ENCODE measurements around the gene KCNQ5. TPM values are rescaled to one million over a fixed set of nuclear protein-coding genes. Genes with fewer than 3 reads are reported as not detected.
A peak's percentile ranks its signal among the peaks of the same experiment; 100 is the strongest.

Gene KCNQ5
- total RNA-seq, 4 donors from 2014 or later: 1.1 to 14.6 (median 9.0) TPM

DNA sequence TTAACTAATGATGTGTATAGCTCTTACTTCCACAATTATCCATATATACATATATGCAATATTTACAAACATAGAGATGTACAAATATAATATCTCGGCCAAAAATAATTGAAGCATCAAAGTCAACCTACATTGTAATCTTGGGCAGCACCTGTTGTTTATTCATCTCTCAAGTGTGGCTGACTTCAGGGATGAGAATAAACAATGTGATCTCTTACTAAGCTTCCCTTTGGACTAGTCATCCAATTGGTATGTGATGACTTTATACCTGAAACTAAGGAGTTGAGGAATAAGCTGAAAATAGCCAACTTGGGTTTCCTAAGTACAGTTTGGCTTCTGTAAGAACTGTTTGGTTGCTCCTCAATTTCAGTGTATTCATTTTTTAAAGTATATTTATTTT lies 346.8 kb downstream of the KCNQ5 start:
- Histone ChIP-seq H3K27ac (no peak overlapping the region), H3K4me3 (replicated peaks in 1 of 3) (no peak overlapping the region), H3K4me1 (peaks cover 0 to 2% of the 10 kb centered on the region in 2 donors), H3K9me3 (no peaks in the 10 kb centered on the region), H3K27me3 (no peaks in the 10 kb centered on the region), H3K36me3 (no peaks in the 10 kb centered on the region)
- DNase-seq: no peak
- intact Hi-C loops (cut with DNase I): no loop called here
- TF ChIP-seq POLR2A (IDR thresholded peaks at IDR 0.05): no peak
- TF ChIP-seq, protein P1, sequence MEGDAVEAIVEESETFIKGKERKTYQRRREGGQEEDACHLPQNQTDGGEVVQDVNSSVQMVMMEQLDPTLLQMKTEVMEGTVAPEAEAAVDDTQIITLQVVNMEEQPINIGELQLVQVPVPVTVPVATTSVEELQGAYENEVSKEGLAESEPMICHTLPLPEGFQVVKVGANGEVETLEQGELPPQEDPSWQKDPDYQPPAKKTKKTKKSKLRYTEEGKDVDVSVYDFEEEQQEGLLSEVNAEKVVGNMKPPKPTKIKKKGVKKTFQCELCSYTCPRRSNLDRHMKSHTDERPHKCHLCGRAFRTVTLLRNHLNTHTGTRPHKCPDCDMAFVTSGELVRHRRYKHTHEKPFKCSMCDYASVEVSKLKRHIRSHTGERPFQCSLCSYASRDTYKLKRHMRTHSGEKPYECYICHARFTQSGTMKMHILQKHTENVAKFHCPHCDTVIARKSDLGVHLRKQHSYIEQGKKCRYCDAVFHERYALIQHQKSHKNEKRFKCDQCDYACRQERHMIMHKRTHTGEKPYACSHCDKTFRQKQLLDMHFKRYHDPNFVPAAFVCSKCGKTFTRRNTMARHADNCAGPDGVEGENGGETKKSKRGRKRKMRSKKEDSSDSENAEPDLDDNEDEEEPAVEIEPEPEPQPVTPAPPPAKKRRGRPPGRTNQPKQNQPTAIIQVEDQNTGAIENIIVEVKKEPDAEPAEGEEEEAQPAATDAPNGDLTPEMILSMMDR (IDR thresholded peaks at IDR 0.05): no peak
- WGBS, 2 donors: 91 to 92% methylated on average over 1 of the region's 1 CpG

DNA sequence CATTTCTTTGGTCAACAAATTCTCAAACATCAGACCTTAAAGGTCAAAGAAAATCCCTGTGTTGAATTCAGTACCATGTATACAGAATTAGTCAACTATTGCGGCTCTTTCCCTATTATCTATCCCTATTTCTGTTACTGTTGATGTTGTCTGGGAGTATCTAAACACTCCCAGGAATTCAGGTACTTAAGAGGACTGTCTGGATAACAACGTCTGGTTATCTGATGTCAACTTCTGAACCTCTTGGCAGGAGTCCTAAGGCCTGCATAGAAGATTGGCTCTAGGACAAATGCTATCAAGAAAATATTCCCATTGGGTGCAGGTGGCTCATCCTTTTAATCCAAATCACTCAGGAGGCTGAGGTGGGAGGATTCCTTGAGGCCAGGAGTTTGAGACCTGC lies 347.8 kb downstream of the KCNQ5 start:
- TF ChIP-seq POLR2A (IDR thresholded peaks at IDR 0.05): no peak
- TF ChIP-seq, protein P1 (IDR thresholded peaks at IDR 0.05): no peak
- no peaks in the 10 kb centered on the region for H3K36me3 ChIP-seq
- H3K4me3 ChIP-seq (replicated peaks in 1 of 3): no peak overlapping the region
- WGBS, 2 donors: 53 to 60% methylated on average over 2 of the region's 2 CpGs
- DNase-seq: no peak
- H3K9me3 ChIP-seq: no peaks in the 10 kb centered on the region
- peaks cover 5 to 10% of the 10 kb centered on the region in 2 donors for H3K4me1 ChIP-seq
- H3K27ac ChIP-seq: no peak overlapping the region
- intact Hi-C loops (cut with DNase I): no loop called here
- H3K27me3 ChIP-seq: no peaks in the 10 kb centered on the region

DNA sequence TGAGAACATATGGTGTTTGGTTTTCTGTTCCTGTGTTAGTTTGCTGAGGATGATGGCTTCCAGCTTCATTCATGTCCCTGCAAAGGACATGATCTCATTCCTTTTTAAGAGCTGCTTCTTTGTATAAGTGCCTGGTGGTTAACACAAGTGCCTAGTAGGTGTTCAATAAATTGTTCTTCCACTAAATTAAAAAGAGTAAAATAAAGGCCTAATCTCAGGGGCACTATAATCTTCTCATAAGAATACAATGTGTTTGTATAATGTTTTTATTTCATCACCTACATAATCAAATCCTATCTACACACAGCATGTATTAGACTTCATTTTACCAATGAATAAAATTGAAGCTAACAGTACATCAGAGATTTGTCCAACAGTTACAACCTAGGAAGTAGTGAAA lies 350.7 kb downstream of the KCNQ5 start:
- H3K9me3 ChIP-seq: no peaks in the 10 kb centered on the region
- no peak for DNase-seq
- intact Hi-C loops (cut with DNase I): no loop called here
- no peaks in the 10 kb centered on the region for H3K36me3 ChIP-seq
- H3K4me1 ChIP-seq: peaks cover 12 to 13% of the 10 kb centered on the region in 2 donors
- no peak for TF ChIP-seq POLR2A (IDR thresholded peaks at IDR 0.05)
- TF ChIP-seq, protein P1 (IDR thresholded peaks at IDR 0.05): no peak
- no peak overlapping the region for H3K27ac ChIP-seq
- H3K27me3 ChIP-seq: no peaks in the 10 kb centered on the region
- no peak overlapping the region for H3K4me3 ChIP-seq (replicated peaks in 1 of 3)

DNA sequence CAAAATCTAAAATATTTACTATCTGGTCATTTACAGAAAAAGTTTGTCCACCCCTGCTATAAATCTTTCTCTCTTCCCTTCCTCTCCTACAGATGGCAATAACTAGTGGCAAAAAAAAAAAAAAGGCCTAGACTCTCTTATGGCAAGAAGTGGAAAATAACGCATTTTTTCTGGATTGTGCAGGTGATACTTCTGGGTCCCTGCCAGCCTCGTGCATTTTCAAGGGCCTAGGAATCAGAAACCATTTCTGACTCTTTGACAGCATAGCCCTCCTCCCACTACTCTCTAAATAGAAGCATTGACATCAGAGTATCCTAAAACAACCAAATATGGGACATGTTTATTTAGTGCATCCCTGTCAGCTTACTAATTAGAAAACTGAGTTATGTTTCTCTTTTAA lies 352.4 kb downstream of the KCNQ5 start:
- WGBS, 2 donors: 23 to 35% methylated on average over 2 of the region's 2 CpGs
- peak overlapping the region; percentile 31 to 94 (median 83) for H3K27ac ChIP-seq

DNA sequence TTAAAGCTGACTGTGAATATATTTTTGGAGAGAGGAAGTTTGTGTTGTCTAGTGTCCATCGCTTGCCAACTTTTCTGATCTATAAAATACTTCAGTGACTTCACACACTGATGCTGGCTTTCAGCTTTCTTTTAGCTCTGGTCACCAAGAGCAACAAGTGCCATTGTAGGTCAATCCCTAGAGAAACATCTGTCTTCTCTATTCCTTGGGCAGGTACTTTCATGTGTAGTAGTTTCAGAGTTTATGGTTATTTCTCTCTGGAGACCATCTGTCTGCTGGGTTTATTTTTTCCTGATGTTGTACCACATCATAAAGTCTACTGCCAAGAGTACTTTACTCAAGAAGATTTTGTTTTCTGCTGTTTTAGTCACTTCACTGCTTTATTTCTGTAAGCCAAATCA lies 353.5 kb downstream of the KCNQ5 start:
- WGBS, 2 donors: 31 to 38% methylated on average over 1 of the region's 1 CpG
- H3K36me3 ChIP-seq: no peaks in the 10 kb centered on the region
- H3K4me1 ChIP-seq: peaks cover 12 to 13% of the 10 kb centered on the region in 2 donors
- H3K27me3 ChIP-seq: no peaks in the 10 kb centered on the region
- no peaks in the 10 kb centered on the region for H3K9me3 ChIP-seq
- intact Hi-C loops (cut with DNase I): no loop called here
- no peak for TF ChIP-seq POLR2A (IDR thresholded peaks at IDR 0.05)
- TF ChIP-seq, protein P1 (IDR thresholded peaks at IDR 0.05): no peak
- H3K27ac ChIP-seq: peak overlapping the region in 2 of 3 donors; percentile 83 to 94
- H3K4me3 ChIP-seq (replicated peaks in 1 of 3): no peak overlapping the region
- no peak for DNase-seq

More for the DNA sequence above, 352.4 kb downstream of the KCNQ5 start:
- H3K36me3 ChIP-seq: no peaks in the 10 kb centered on the region
- no peaks in the 10 kb centered on the region for H3K27me3 ChIP-seq
- H3K9me3 ChIP-seq: no peaks in the 10 kb centered on the region
- H3K4me3 ChIP-seq (replicated peaks in 1 of 3): no peak overlapping the region
- TF ChIP-seq, protein P1 (IDR thresholded peaks at IDR 0.05): peak in 1 of 6 experiments; percentile 13
- TF ChIP-seq POLR2A (IDR thresholded peaks at IDR 0.05): no peak
- peaks cover 12 to 13% of the 10 kb centered on the region in 2 donors for H3K4me1 ChIP-seq
- intact Hi-C loops (cut with DNase I): no loop called here
- peak; percentile 84 to 90 for DNase-seq

All from thyroid gland (tissue), 4 donors.